Measurements from ENCODE around the gene DEXI. TPM values are rescaled to one million over a fixed set of nuclear protein-coding genes. Genes with fewer than 3 reads are reported as not detected.

Gene DEXI
- polyA plus RNA-seq, 1 donor from 2014 or later: 52.0 TPM

DNA sequence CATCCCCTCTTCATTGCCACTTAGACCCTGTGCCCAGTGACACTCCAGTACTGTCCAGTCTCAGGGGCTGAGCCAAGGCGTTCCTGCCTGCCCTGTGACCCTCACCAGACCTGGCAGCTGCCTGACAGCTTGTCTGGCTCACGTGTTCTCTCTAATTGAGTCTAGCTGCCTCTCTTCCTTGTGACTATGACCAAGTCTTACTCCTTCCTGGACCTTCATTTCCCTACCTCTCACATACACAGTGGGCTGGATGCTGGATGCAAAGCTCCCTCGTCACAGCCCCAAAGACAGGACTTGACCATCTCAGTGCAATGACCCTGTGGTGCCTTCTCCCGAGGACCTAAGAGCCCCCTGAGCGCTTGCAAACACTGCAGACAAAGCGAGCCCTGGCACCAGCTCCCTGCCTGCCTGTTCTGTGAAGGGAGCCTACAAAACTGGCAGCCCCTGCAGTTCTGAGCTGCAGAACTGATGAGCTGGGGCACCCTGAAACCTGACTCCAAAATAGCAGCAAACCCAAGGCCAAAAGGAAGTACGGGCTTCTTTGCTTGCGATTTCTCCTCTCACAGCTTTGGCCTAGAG lies 1.7 kb downstream of the DEXI start:
- no peaks in the 10 kb centered on the region for H3F3A ChIP-seq (ENCODE audit: insufficient read depth, low read length, poor library complexity, severe bottlenecking)
- no peaks in the 10 kb centered on the region for H3K9me2 ChIP-seq (ENCODE audit: insufficient read depth, low read length)
- H3K9ac ChIP-seq (ENCODE audit: low read length): peak overlapping the region; percentile 63
- H4K20me1 ChIP-seq (ENCODE audit: insufficient read depth): no peaks in the 10 kb centered on the region
- peak overlapping the region; percentile 88 for H3K4me2 ChIP-seq (ENCODE audit: low read length)
- peaks cover 18% of the 10 kb centered on the region for H3K79me2 ChIP-seq (replicated peaks; ENCODE audit: insufficient read depth, low read length)
- H2AFZ ChIP-seq (ENCODE audit: low read depth, low read length): no peak overlapping the region
- H3K36me3 ChIP-seq (ENCODE audit: insufficient read depth, low read length): no peaks in the 10 kb centered on the region
- peak overlapping the region; percentile 77 for H3K4me3 ChIP-seq (ENCODE audit: low read length)
- no peaks in the 10 kb centered on the region for H3K9me3 ChIP-seq (ENCODE audit: low read length)
- no peak overlapping the region for H3K27ac ChIP-seq (ENCODE audit: low read length)
- H3K27me3 ChIP-seq (ENCODE audit: insufficient read depth, low read depth, low read length): no peaks in the 10 kb centered on the region
- TF ChIP-seq SMC3 (conservative IDR thresholded peaks at IDR 0.05; ENCODE audit: poor library complexity) (no peak), MXI1 (conservative IDR thresholded peaks at IDR 0.05; ENCODE audit: poor library complexity, severe bottlenecking) (no peak), EP300 (conservative IDR thresholded peaks at IDR 0.05; ENCODE audit: poor library complexity, severe bottlenecking) (no peak), EZH2 (IDR thresholded peaks at IDR 0.05; ENCODE audit: borderline replicate concordance, insufficient read depth, low read length, poor library complexity, severe bottlenecking) (no peak), CTCF (IDR thresholded peaks at IDR 0.05; ENCODE audit: poor library complexity, severe bottlenecking) (no peak), POLR2AphosphoS5 (IDR thresholded peaks at IDR 0.05) (no peak), RAD21 (conservative IDR thresholded peaks at IDR 0.05) (no peak), TAF1 (IDR thresholded peaks at IDR 0.05; ENCODE audit: low read depth) (no peak)
- TF ChIP-seq, protein P1, sequence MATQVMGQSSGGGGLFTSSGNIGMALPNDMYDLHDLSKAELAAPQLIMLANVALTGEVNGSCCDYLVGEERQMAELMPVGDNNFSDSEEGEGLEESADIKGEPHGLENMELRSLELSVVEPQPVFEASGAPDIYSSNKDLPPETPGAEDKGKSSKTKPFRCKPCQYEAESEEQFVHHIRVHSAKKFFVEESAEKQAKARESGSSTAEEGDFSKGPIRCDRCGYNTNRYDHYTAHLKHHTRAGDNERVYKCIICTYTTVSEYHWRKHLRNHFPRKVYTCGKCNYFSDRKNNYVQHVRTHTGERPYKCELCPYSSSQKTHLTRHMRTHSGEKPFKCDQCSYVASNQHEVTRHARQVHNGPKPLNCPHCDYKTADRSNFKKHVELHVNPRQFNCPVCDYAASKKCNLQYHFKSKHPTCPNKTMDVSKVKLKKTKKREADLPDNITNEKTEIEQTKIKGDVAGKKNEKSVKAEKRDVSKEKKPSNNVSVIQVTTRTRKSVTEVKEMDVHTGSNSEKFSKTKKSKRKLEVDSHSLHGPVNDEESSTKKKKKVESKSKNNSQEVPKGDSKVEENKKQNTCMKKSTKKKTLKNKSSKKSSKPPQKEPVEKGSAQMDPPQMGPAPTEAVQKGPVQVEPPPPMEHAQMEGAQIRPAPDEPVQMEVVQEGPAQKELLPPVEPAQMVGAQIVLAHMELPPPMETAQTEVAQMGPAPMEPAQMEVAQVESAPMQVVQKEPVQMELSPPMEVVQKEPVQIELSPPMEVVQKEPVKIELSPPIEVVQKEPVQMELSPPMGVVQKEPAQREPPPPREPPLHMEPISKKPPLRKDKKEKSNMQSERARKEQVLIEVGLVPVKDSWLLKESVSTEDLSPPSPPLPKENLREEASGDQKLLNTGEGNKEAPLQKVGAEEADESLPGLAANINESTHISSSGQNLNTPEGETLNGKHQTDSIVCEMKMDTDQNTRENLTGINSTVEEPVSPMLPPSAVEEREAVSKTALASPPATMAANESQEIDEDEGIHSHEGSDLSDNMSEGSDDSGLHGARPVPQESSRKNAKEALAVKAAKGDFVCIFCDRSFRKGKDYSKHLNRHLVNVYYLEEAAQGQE (IDR thresholded peaks at IDR 0.05; ENCODE audit: borderline replicate concordance): no peak

- no peaks in the 10 kb centered on the region for H3F3A ChIP-seq (ENCODE audit: insufficient read depth, low read length, poor library complexity, severe bottlenecking)
- H3K4me3 ChIP-seq (ENCODE audit: low read length): peak overlapping the region; percentile 77
- no peaks in the 10 kb centered on the region for H4K20me1 ChIP-seq (ENCODE audit: insufficient read depth)
- peaks cover 10% of the 10 kb centered on the region for H3K79me2 ChIP-seq (replicated peaks; ENCODE audit: insufficient read depth, low read length)
- no peak overlapping the region for H3K27ac ChIP-seq (ENCODE audit: low read length)
- TF ChIP-seq, protein P1 (IDR thresholded peaks at IDR 0.05; ENCODE audit: borderline replicate concordance): no peak
- TF ChIP-seq POLR2AphosphoS5 (IDR thresholded peaks at IDR 0.05) (no peak), MXI1 (conservative IDR thresholded peaks at IDR 0.05; ENCODE audit: poor library complexity, severe bottlenecking) (no peak)
- no peaks in the 10 kb centered on the region for H3K27me3 ChIP-seq (ENCODE audit: insufficient read depth, low read depth, low read length)
- H2AFZ ChIP-seq (ENCODE audit: low read depth, low read length): no peak overlapping the region
- H3K9me3 ChIP-seq (ENCODE audit: low read length): no peaks in the 10 kb centered on the region
- H3K4me2 ChIP-seq (ENCODE audit: low read length): peak overlapping the region; percentile 88
- no peaks in the 10 kb centered on the region for H3K36me3 ChIP-seq (ENCODE audit: insufficient read depth, low read length)
- no peaks in the 10 kb centered on the region for H3K9me2 ChIP-seq (ENCODE audit: insufficient read depth, low read length)
- H3K9ac ChIP-seq (ENCODE audit: low read length): no peak overlapping the region
Measured at GRCh38 chr16:10939649-10940234, 2.5 kb downstream of the DEXI start.

Measured in neural cell (in vitro differentiated cells).